ENCODE data around the gene SPAG4.

- TF ChIP-seq ZFX (IDR thresholded peaks at IDR 0.05; ENCODE audit: borderline replicate concordance) = no peak
- TF ChIP-seq, protein P1, sequence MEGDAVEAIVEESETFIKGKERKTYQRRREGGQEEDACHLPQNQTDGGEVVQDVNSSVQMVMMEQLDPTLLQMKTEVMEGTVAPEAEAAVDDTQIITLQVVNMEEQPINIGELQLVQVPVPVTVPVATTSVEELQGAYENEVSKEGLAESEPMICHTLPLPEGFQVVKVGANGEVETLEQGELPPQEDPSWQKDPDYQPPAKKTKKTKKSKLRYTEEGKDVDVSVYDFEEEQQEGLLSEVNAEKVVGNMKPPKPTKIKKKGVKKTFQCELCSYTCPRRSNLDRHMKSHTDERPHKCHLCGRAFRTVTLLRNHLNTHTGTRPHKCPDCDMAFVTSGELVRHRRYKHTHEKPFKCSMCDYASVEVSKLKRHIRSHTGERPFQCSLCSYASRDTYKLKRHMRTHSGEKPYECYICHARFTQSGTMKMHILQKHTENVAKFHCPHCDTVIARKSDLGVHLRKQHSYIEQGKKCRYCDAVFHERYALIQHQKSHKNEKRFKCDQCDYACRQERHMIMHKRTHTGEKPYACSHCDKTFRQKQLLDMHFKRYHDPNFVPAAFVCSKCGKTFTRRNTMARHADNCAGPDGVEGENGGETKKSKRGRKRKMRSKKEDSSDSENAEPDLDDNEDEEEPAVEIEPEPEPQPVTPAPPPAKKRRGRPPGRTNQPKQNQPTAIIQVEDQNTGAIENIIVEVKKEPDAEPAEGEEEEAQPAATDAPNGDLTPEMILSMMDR (IDR thresholded peaks at IDR 0.05) = no peak
Measured at GRCh38 chr20:35626386-35627001, 10.9 kb downstream of the SPAG4 start.
